ENCODE data around the gene FLII. TPM values are rescaled to one million over a fixed set of nuclear protein-coding genes. Genes with fewer than 3 reads are reported as not detected.

The FLII gene
- total RNA-seq, 2 experiments from 2014 or later, result 276 to 281 TPM

DNA sequence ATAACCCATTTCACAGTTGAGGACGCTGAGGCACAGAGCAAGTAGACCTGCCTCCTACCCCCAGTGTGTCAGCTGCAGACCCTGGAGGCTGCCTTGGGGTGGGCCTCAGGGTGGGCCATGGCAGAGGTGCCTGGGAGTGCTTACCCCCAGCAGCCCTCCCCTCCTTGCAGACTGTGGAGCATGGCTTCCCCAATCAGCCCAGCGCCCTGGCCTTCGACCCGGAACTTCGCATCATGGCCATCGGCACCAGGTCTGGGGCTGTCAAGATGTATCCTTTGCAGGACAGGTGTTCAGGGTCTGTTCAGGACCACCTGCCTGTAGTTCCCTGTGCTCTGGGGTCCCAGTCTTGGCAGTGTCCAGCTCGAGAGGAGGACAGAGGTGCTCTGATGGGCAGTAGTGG, 28.8 kb downstream of the FLII start:
- no peak overlapping the region for H3K4me3 Mint-ChIP-seq
- TF ChIP-seq, protein P1, sequence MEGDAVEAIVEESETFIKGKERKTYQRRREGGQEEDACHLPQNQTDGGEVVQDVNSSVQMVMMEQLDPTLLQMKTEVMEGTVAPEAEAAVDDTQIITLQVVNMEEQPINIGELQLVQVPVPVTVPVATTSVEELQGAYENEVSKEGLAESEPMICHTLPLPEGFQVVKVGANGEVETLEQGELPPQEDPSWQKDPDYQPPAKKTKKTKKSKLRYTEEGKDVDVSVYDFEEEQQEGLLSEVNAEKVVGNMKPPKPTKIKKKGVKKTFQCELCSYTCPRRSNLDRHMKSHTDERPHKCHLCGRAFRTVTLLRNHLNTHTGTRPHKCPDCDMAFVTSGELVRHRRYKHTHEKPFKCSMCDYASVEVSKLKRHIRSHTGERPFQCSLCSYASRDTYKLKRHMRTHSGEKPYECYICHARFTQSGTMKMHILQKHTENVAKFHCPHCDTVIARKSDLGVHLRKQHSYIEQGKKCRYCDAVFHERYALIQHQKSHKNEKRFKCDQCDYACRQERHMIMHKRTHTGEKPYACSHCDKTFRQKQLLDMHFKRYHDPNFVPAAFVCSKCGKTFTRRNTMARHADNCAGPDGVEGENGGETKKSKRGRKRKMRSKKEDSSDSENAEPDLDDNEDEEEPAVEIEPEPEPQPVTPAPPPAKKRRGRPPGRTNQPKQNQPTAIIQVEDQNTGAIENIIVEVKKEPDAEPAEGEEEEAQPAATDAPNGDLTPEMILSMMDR (IDR thresholded peaks at IDR 0.05), result no peak
- intact Hi-C loops (cut with micrococcal nuclease), result no loop called here
- H3K27ac Mint-ChIP-seq, result no peak overlapping the region
- H3K4me1 Mint-ChIP-seq (ENCODE audit: low read depth), result peaks cover 14% of the 10 kb centered on the region
- H3K36me3 Mint-ChIP-seq (ENCODE audit: low read depth), result no peaks in the 10 kb centered on the region
- no peaks in the 10 kb centered on the region for H3K27me3 Mint-ChIP-seq
- ChIA-PET POLR2A (interaction anchor here (0.5 kb wide), 1 partner anchor 28 kb away, joined by 3 read pairs; no protein-coding TSS in a partner anchor), CTCF (no interaction called here)
- no peaks in the 10 kb centered on the region for H3K9me3 Mint-ChIP-seq
- DNase-seq, result no peak
- no peak for ATAC-seq

DNA sequence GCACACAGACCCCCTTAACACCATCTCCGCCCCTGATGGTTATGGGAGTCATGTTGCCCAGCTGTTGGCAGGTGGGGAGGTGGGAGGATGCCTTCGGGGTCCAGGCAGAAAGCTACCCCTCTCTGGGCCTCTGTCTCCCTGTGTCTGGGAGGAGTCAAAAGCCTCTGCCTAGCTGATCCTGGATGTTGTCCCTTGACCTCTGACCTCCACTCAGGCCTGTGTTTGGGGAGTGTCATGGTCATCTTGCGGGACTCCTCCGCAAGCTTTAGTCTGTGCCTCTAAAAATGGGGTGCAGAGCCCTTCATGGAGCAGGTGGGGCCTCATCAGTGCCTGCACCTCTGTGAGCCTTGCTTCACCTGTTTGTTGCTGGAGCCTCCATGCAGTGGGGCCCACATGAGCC, 29.3 kb downstream of the FLII start:
- TF ChIP-seq, protein P1 (IDR thresholded peaks at IDR 0.05), result no peak
- CTCF ChIA-PET, result interaction anchor here (1.1 kb wide), 1 partner anchor 11 kb away, joined by 4 read pairs; no protein-coding TSS in a partner anchor
- no peak for DNase-seq
- Mint-ChIP-seq H3K27ac (no peak overlapping the region), H3K4me3 (no peak overlapping the region), H3K36me3 (ENCODE audit: low read depth) (no peaks in the 10 kb centered on the region), H3K4me1 (ENCODE audit: low read depth) (peaks cover 14% of the 10 kb centered on the region), H3K9me3 (no peaks in the 10 kb centered on the region), H3K27me3 (no peaks in the 10 kb centered on the region)
- POLR2A ChIA-PET, result interaction anchor here (0.5 kb wide), 1 partner anchor 663 kb away, joined by 3 read pairs; no protein-coding TSS in a partner anchor
- intact Hi-C loops (cut with micrococcal nuclease), result no loop called here
- ATAC-seq, result no peak

DNA sequence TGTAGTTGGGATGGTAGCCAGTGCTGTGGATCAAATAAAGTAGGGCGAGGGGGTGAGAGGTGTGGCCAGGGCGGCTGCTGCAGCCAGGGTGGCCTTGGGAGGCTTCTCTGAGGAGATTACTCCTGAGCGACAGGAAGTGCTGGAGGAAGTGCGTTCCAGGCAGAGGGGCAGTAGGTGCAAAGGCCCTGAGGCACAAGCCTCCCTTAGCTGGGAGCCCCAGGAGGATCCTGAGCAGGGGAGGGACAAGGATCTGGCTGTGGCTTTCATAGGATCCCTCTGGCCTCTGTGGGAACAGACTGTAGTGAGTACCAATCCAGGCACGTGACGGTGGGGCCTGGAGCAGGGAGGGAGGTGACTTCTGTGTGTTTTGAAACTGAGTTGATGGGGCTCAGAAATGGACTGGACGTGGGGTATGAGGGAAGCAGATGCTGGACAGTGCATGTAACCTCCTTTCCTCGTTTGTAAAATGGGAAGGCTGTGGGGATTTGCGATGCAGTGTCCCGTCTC, 30.3 kb downstream of the FLII start:
- intact Hi-C loops (cut with micrococcal nuclease), result no loop called here
- H3K9me3 Mint-ChIP-seq, result no peaks in the 10 kb centered on the region
- H3K4me1 Mint-ChIP-seq (ENCODE audit: low read depth), result peaks cover 14% of the 10 kb centered on the region
- CTCF ChIA-PET, result interaction anchor here (1.1 kb wide), 1 partner anchor 10 kb away, joined by 4 read pairs; no protein-coding TSS in a partner anchor
- no peak for DNase-seq
- TF ChIP-seq, protein P1 (IDR thresholded peaks at IDR 0.05), result no peak
- H3K27ac Mint-ChIP-seq, result no peak overlapping the region
- H3K27me3 Mint-ChIP-seq, result no peaks in the 10 kb centered on the region
- no peak overlapping the region for H3K4me3 Mint-ChIP-seq
- no peak for ATAC-seq
- no peaks in the 10 kb centered on the region for H3K36me3 Mint-ChIP-seq (ENCODE audit: low read depth)
- POLR2A ChIA-PET, result no interaction called here

DNA sequence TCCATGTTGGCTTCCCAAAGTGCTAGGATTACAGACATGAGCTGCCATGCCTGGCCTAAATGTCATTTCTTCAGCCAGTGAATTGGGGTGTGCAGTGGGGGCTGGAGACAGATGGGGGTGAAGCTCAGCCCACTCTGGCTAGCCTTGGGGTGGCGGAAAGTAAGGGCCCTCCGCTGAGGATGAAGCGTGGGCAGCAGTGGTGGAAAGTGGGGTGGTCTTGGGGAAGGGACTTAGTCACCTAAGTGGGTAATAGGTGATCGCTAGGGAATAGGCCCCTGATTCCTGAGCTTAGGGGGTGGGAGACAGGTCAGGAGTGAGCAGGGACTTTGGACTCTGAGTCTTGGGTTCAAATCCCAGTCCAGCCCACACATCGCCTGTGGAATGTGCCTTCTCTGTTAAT, 30.9 kb downstream of the FLII start:
- CTCF ChIA-PET, result no interaction called here
- TF ChIP-seq, protein P1 (IDR thresholded peaks at IDR 0.05), result no peak
- ATAC-seq, result no peak
- Mint-ChIP-seq H3K27ac (no peak overlapping the region), H3K4me3 (no peak overlapping the region), H3K9me3 (no peaks in the 10 kb centered on the region), H3K27me3 (no peaks in the 10 kb centered on the region), H3K4me1 (ENCODE audit: low read depth) (peaks cover 14% of the 10 kb centered on the region), H3K36me3 (ENCODE audit: low read depth) (no peaks in the 10 kb centered on the region)
- intact Hi-C loops (cut with micrococcal nuclease), result no loop called here
- POLR2A ChIA-PET, result interaction anchor here (1.0 to 1.2 kb wide), 2 partner anchors 27 to 28 kb away, joined by 3 read pairs; no protein-coding TSS in a partner anchor
- DNase-seq, result no peak

DNA sequence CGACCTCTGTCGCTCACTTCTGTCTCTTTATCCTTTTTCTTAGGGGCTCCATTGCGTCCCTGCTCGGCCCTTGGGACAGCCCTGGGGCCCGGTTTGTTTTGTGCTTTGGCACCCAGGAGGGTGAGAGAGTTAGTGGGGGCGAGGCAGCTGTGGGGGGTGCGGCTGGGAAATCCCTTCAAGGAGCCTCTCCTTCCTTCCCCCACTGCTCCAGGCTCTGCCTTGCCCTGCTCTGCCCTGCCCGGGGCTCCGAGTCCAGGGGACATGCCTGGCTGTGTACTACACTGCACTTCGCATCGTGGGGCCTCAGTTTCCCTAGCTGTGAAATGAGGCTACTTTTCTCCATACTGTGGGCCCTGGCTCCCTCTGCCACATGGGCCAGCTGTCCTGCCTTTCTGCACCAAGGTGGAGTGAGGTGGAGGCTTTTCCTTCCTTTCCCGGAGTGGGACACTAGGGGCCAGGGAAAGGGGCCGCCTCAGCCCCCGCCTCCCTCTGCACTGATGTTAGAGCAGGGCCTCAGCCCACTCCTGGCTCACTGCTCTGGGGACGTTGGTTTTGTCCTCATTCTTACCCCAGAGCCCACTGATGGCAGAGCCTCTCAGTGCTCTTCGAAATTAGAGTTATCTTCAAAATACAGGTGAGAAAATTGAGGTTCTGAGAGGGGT, 32.1 kb downstream of the FLII start:
- H3K36me3 Mint-ChIP-seq (ENCODE audit: low read depth), result no peaks in the 10 kb centered on the region
- H3K4me1 Mint-ChIP-seq (ENCODE audit: low read depth), result peaks cover 14% of the 10 kb centered on the region
- H3K4me3 Mint-ChIP-seq, result peak overlapping the region; percentile 89
- no peaks in the 10 kb centered on the region for H3K9me3 Mint-ChIP-seq
- ChIA-PET POLR2A (interaction anchor here (0.8 to 1.3 kb wide), 5 partner anchors 11 to 42 kb away, joined by 3 to 4 read pairs (median 3); no protein-coding TSS in a partner anchor), CTCF (no interaction called here)
- intact Hi-C loops (cut with micrococcal nuclease), result no loop called here
- H3K27me3 Mint-ChIP-seq, result no peaks in the 10 kb centered on the region
- H3K27ac Mint-ChIP-seq, result peak overlapping the region; percentile 82
- peak; percentile 36 for DNase-seq
- TF ChIP-seq, protein P1 (IDR thresholded peaks at IDR 0.05), result no peak
- no peak for ATAC-seq

All from activated CD8-positive, alpha-beta T cell treated with anti-CD3 and anti-CD28 coated beads for 36 hours (primary cell).